8988T (cell line): ENCODE data around the gene PFKFB4.
"Not testable (repeated sequence)": the region's sequence is repeated elsewhere in the genome, so short reads cannot be mapped to it uniquely, and the experiment has no call there.

Source experiments
- DNase-seq: peaks from one replicate; pipeline ENCODE4 v3.0.0; 2011

PFKFB4 gene

GRCh38 chr3:48480891-48481290 is 75.7 kb downstream of the PFKFB4 start:
- DNase-seq = not testable (repeated sequence)

DNA sequence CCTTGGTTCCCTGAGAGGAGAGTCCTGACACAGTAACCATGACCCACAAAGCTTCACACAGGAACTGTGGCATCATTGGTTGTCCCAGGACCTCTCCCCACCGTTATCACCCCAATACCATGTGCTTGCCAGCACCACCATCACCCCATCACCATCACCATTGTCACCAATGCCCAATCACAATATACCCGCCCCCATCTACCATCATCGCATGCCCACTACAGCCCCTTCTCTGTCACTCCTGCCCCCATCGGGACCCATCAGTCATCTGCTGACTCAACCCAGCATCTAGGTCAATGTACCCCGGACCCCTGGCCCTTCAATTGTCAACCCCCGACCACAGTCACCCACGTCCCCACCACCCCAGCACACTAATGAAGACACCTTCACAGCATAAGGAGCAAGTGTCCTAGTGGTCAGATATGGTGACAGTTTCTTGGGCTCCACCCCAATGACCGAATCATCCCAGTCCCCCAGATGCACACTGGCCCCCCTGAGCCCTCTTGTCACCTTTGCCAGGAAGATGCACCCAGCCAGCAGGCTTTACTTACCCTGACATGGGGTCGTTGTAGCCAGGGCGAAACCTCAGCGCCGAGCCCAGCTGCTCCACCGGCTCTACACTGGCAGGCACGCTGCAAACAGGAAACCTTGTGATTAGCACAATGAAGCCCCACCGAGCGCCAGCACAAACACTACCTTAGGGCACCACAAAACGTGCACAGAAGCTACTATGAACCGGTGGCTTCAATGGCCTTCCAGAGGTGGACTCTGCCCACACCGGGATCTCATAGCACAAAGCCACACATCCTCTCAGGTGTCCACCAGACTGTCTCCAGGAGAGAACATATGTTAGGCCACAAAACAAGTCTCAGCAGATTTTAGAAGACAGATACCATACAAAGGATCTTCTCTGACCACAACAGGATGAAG is 77.7 kb downstream of the PFKFB4 start:
- DNase-seq = no peak

- no peak for DNase-seq
Measured at GRCh38 chr3:48477959-48478520, 78.6 kb downstream of the PFKFB4 start.

DNA sequence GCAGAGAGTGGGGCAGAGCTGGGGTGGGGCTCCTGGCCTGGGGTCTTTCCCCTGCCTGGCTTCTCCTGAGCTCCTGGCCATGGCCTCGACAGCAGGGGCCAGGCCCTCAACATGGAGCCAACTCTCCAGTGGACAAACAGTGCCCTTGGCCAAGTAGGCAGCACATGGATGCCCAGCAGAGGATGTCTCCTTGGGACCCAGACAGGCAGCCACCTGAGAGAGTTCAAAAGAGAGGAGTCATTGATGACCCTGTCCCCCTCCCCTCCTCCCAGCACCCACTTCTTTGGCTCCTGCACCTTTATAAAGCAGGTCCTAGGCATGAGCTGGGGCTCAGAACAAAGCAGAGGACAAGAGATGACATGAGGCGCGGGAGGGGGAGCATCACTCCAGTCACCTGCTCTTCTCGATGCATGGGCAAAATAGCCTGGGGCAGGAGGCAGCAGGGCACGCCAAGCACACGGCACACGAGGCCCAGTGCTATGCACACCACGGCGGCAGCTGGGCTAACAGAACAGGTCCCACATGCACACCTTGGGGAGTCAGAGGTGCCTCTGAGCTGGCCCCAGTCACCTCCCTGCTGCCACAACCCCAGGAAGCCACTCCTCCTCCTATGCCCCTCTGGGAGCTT is 80.1 kb downstream of the PFKFB4 start:
- no peak for DNase-seq

- DNase-seq = no peak
Measured at GRCh38 chr3:48475188-48475587, 81.4 kb downstream of the PFKFB4 start.

- no peak for DNase-seq
Measured at GRCh38 chr3:48474619-48475018, 82.0 kb downstream of the PFKFB4 start.

DNA sequence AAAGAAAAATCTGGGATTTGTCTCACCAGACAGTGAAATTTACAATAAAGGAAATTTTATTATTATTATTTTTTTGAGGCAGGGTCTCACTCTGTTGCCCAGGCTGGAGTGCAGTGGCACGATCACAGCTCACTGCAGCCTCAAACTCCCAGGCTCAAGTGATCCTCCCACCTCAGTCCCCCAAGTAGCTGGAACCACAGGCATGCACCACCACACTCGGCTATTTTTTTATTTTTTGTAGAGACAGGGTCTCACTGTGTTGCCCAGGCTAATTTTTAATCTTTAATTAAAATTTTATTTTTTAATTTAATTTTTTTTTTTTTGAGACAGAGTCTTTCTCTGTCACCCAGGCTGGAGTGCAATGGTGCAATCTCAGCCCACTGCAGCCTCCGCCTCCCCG is 82.6 kb downstream of the PFKFB4 start:
- DNase-seq = not testable (repeated sequence)

DNA sequence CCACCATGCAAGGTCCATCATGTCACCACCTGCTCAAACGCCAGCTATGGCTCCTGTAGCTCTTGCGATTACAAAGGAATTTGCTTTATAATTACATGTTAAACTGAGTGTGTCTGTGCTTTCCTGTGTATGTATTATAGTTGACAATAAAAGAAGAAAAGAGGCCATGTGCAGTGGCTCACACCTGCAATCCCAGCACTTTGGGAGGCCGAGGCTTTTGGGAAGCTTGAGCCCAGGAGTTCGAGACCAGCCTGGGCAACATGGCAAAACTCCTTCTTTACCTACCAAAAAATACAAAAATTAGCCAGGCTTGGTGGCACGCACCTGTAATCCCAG is 83.0 kb downstream of the PFKFB4 start:
- DNase-seq = no peak

DNA sequence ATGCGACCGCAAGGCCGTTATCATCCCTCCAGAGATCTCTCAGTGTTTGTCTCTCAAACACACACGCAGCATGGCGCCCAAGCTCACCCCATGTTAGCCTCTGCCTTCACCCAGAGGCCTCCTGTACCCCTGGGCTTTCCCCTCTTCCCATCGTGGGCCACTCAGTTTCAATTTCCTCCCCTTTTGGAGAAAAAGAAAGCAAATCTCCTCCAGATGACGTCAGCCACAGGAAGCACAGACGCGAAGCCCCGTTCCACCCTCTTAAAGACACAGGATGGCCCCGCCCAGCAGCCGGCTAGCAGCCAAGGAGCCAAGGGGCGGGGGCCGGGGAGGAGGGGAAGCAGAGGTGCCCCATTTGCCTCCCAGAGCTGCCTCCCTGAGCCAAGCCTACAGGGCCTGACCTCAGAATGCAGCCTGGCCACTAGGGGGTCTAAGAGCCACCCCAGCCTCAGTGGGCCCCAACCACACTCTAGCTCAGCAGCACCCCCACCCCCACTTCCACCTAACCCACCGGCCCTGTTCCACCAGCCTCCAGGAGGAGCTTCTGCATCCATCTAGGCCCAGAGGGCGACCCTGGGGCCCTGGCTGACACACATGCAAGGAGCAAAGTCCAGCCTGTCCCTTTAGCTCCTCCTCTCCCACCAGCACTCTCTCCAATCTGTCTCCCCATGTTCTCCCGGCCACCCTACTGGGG is 83.5 kb downstream of the PFKFB4 start:
- DNase-seq = peak; percentile 93

DNA sequence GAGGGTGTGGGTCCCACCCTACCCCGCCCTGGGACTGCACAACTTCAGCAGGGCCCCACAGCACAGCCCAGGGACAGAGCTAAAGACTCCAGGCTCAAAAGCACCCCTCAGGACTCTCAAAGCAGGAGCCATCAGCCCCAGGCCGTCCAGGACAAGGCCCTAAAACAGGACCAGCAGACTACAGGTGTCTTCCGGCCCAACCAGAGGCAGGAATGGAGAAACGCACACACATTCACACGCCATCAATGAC is 84.0 kb downstream of the PFKFB4 start:
- DNase-seq = no peak

GRCh38 chr3:48470286-48470685 is 86.3 kb downstream of the PFKFB4 start:
- DNase-seq = no peak

DNA sequence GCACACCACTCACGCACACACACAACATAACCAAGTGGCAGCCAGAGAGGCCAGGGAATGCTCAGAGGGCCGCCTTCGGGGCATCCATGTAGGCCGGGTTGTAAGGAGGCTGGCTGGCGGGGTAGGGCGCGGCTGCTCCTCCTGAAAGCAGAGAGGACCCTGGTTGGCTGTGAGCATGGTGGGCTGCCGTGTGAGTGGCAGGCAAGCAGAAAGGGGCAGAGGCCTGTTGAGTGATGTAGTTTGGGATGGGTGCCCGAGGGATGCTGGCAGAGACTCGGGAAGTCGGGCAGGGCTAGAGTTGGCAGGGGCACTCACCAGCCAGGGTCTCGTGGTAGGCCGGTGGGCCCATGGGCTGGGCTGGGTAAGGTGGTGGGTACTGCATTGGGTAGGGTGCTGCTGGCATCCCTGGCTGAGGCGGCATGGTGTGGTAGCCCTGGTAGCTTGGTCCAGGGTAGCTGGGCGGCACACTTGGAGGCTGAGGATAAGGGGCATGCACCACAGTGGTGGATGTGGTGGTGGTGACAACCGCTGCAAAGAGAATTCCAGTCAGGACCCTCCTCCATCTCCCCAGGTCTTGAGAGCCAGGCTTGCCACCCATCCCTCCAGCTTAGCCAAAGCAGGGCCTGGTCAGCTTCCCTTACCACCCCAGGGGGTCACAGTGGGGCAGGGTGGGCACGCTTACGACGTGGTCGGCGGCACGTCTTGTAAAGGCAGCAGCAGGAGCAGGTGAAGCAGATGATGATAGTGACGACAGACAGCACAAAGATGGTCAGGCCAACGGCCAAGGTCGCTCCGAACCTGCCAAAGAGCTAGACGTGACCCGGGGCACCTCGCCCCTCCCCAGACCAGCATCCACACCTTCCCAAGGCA is 87.3 kb downstream of the PFKFB4 start:
- no peak for DNase-seq

- no peak for DNase-seq
Measured at GRCh38 chr3:48468329-48468731, 88.3 kb downstream of the PFKFB4 start.
